GM21447 (cell line): ENCODE data around the gene ADD1.

Experiments used
- ATAC-seq: cut with Tn5 transposase; IDR thresholded peaks from one replicate; pipeline ENCODE4 v1.9.1; 2021; ENCODE audit not compliant: unreplicated experiment

Gene ADD1

DNA sequence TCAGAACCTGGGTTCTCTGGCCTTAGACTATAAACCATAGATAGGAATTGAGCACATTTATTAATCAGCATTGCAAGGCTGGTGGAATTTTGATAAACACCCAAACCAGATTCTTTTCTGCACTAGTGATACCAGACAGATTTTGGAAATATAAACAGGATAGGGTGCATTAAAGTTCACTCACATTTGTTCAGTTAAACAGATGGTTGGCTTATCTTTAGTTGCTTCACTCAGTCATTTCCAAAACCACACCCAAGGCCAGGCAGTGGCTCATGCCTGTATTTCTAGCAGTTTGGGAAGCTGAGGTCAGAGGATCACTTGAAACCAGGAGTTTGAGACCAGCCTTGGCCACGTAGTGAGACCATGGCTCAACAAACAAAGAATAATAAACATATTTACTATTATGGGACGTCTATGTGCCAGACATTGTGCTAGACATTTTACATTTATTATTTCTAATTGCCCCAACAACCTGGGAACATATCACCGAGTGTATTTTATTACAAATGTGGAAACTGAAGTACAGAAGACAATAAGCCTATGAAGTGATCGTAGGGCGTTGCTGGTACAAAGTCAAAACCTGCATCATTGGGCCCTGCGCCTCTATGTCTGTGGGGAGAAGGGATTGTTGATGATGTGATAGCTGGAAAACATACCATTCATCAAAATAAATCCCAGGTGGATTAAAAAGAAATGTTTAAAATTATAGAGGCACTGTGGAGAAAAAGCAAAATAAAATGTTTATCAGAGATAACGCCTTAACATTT is 15.0 kb downstream of the ADD1 start:
- ATAC-seq: no peak

DNA sequence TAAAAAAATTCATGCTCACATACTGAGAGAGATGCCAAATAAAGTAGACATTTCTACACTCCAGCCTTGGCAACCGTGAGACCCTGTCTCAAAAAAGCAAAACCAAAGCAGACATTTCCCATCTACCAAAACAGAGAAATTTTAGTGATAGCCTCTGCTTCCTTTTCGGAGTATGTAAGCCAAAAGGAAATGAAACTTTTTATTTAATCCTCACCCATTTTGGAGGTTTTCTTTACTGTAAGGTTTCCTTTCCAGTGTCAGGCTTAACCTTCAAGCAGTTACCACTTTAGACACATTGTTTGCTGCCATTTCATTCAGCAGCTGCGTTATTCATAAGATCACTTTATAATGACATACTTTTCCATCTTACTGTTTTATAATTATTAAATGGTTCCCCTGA is 15.9 kb downstream of the ADD1 start:
- ATAC-seq: no peak

DNA sequence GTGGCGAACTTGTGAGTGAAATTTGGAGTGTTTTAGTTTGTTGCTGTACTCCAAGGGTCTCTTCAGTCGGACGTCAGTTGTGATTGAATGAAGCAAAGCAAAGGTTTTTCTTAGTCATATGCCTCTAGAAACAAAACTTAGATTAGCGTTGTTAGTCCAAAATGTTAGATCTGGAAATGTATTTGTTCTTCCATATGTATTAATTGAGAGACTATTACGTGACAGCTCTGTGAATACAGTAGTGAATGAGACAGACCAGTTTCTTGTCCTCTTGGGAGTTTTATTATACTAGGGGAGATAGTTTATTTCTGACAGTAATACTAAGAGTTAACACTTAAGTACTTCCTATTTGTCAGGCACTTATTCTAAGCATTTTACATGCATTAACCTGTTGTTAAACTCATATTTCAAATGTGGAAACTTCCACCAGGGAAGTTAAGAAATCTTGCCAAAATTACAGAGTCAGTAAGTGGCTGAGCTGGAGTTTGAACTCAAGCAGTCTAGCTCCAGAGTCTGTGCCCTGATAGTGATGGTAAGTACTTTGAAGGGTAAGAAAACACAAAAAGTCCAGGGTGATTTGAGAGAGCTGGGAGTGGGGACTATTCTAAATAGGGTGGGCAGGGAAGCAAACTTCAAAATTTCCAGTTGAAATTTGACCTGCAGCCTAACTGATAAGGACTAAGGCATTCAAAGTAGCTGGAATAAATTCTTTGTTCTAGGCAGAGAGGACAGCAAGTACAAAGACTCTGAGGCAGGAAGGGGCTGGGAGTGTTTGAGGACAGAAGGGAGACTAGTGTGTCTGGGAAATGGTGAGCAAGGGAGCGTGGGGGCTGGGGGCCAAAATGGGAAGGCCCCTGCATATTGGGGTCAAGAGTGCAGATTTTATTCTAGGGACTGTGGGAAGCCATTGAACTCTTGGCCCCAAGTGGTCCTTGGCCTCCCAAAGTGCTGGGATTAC is 17.0 kb downstream of the ADD1 start:
- no peak for ATAC-seq

DNA sequence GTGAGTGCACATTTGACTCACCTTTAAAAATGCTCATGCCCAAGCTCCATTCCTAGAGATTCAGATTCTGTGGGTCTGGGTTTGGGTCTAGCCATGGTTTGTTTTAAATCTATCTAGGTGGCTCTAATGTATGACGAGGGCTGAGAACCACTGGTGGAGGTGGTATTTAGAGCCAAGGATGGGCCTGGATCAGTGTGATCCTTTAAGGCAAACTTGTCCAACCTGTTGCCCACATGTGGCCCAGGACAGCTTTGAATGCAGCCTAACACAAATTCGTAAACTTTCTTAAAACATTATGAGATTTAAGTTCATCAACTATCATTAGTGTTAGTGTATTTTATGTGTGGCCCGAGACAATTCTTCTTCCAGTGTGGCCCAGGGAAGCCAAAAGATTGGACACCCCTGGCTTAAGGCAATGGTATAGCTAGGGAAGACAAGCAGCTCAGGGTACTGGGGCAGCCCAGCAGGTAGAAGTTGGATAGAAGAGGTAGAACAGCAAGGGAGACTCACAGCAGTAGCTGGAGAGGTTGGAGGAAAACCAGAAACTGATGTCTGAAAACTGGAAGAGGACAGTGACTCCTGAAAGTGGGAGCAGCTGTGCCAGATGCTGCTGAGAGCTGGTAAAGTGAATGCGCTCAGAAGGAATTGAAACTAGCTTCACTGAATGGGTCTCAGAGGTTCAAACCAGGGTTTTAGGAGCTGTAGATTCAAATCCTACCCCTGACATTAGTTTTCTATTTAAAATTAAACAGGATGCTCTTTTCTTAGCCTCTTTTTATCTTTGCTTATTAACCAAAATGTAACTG is 18.2 kb downstream of the ADD1 start:
- ATAC-seq: no peak

DNA sequence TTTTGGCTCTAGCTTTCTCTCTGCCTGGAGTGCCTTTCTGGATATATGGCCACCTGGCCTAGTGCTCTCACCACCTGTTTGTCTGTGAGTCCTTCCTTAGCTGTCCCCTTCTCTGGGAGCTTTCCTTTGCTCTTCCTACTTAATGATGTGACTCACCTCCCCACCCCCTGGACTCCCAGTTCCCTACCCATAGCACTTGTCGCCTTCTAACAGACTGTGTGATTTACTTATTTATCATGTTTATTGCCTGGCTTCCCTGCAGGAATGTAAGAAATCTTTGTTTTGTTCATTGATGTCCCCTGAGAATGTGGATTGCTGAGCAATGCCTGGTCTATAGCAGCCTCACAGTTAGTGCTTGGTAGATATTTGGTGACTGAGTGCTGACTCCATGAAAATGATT is 18.9 kb downstream of the ADD1 start:
- no peak for ATAC-seq

DNA sequence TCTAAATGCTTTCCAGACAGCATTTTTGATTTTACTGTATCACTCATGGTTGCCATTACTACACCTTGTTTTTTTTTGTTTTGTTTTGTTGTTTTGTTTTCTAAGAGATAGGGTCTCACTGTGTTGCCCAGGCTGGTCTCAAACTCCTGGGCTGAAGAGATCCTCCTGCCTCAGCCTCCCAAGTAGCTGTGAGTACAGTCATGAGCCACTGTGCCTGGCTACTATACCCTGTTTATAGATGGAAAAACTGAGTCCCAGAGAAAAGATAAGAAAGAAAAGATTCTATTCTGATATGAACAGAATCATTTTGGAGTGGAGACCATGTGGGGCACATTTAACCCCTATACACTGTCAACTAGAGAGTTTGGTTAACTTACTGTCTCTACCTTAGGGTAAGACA is 20.0 kb downstream of the ADD1 start:
- no peak for ATAC-seq

DNA sequence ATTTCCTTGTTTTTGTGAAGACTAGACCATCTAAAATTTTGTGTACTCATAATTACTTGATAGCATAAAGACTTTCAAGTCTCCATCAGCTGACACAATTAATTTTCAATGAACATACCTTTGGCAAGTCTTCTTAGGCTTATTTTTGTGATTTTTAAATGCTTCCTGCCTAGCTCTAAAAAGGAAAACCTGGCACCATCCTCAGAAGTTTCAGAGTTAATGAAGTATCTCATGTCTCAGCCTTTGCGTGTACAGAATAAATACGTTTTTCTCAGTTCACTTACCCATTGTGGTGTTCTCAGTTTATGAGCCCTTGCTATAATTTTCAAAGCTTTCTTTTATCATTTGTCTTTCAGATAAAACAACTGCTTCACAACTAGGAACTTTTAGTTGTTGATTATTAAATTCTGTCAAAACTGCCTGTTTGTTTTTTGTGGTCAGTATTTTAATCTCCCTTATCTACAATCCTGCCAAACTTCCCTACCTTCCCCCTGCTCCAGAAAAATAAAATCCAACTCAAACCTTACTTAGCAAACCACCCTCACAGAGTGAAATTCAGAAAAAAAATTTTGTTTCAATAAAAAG is 21.6 kb downstream of the ADD1 start:
- ATAC-seq: no peak

DNA sequence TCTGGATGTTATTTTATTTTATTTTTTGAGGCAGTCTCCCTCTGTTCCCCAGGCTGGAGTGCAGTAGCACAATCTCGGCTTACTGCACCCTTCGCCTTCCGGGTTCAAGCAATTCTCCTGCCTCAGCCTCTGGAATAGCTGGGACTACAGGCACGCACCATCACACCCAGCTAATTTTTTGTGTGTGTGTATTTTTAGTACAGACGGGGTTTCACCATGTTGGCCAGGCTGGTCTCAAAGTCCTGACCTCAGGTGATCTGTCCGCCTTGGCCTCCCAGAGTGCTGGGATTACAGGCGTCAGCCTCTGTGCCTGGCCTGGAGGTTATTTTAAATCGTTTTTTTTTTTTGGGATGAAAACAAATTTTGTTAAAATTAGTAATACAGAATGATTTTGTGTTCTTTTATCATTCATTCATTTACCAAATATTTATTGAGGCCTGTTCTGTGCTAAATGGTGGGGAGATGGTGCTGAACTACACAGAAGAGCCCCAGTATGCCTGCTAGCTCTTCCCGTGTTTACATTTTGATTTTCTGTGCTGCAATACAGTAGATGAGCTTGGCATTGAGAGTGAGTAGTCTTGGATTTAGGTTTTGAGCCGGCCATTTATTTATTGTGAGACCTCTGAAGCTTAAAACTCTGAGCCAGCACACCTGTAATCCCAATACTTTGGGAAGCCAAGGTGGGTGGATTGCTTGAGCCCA is 22.7 kb downstream of the ADD1 start:
- no peak for ATAC-seq

DNA sequence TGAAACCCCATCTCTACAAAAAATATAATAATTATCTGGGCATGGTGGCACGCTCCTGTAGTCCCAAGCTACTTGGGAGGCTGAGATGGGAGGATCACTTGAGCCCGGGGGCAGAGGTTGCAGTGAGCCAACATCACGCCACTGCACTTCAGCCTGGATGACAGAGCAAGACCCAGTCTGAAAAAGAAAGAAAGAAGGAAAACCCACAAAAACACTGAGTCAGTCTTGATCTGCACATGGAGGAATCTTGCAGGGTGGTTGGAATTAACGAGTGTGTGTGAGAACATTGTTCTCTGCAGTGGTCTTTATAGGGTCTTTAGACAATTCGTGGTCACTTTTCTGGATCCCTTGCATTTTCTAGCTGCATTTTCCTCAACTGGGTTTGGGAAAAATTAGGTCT is 23.2 kb downstream of the ADD1 start:
- ATAC-seq: no peak

DNA sequence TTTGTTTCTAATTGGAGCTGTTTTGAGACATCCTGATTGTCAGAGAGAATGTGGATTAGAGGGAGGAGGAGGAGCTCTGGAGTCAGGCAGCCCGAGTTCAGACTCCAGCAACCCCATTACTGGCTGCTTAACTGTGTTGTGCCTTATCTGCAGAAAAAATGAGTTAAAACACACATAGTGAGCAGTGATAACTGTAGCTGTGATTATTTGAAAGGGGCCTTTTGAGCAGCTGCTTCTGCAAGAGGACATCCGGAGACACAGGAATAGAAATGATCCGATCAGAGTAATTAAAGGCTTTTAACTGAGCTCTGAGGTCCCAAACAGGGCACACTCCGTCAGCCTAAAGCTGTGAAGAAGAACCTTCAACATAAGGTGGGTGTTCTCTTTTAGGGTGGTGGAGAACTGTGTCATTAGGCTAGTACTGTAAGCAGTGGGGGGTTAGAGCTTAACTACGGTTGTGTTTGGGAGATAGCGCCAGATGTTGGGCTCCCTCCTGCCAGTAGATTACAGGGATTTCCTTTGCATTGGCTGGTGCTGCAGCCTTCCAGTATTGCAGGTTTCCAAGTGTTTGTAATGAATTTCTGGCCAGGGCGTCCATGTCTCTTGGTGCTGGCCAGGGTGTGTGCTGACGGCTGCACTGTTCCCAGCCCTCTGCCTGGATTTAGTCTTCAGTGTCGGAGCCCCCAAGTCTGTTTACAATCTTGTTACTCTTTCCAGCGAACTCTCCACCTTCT is 24.3 kb downstream of the ADD1 start:
- ATAC-seq: no peak

DNA sequence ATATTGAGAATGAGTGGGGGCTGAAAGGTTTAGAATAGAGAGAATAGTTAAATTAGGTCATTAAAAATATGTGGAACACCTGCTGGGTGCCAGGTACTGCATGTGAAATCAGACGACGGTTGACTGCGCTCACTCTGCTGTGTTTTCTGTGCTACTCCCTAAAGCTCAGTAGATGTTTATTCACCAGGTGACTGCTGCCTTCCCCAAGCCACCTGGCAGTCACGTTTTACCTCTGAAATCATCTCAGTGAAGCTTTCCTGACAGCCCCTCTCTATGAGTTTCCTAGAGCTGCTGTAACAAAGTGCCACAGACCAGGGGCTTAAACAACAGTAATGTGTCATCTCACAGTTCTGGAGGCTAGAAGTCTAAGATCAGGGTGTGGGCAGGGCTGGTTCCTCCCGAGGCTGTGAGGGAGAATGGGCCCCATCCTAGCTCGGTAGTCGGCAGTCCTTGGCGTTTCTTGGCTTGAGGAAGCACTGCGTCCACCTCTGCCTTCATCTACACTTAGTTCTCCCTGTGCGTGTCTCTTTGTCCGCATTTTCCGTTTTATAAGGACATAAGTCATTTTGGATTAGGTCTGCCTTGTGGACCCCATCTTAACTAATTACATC is 25.3 kb downstream of the ADD1 start:
- ATAC-seq: no peak

DNA sequence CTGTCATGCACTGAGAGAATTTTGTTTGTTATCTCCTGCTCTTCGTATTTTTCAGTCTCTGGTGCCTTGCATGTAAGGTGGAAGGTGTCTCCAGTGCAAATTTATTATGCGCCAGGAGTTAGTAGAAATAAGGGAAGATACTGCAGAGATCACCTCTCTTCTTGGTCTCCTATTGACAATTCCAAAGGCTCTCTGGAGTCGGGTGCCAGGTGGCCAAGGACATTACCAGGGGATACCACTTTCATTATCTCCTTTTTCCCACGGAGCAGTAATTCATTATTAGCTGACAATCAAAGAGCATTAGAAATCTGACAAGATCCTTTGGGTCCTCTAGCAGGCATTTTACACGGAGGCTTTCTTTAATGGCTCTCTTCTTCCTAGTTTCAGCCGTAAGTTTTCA is 26.0 kb downstream of the ADD1 start:
- no peak for ATAC-seq

DNA sequence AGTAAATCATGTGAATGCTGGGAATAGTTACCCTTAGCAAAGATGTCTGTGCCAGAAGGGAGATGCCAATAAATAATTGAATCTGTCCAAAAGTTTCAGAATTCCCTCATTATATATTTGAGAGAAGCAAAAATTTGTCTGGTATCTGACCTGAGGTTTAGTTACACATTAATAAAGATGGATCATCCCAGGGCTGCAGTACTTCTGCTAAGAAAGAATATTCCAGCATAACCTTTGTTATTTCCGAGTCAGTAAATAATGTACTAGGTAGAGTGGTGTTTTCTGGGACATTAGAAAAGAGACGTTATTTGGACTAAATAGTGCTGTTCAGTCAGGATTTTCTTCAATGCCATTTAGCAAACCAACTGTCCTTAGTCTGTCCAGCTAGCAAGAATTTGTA is 26.4 kb downstream of the ADD1 start:
- ATAC-seq: no peak

DNA sequence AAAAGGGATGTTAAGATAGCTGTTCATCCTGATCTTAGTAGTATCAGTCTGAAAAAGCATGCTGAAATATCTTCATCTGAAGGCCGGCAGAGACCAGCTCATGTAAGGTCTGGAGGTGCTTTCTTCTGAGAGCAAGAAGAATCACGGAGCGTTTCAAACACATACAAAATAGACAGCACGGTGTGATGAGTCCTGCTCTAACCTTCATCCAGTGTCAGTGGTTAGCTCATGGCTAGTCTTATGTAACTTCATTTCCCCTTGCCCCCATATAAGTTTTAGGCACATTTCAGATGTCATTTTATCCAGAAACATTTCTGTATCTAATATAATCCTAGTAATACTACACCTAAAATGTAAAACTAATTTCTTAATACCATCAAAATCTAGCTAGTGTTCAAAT is 27.8 kb downstream of the ADD1 start:
- no peak for ATAC-seq

DNA sequence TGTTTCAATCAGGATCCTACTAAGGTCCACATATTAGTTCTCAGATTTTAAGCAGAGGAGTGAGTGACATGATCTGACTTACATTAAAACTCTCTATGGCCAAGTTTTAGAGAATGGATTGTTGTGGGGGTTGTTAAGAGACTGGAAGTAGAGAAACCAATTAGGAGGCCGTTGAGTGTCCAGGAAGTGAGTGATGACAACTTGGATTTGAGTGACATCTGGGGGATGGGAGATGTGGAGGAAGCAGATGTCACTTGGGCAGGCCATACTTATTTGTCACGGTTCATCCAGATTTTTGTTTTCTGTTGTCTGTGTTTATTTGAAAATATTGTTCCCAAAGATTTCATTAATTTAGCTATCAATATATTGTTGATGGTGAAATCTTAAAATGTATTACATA is 28.3 kb downstream of the ADD1 start:
- ATAC-seq: no peak

DNA sequence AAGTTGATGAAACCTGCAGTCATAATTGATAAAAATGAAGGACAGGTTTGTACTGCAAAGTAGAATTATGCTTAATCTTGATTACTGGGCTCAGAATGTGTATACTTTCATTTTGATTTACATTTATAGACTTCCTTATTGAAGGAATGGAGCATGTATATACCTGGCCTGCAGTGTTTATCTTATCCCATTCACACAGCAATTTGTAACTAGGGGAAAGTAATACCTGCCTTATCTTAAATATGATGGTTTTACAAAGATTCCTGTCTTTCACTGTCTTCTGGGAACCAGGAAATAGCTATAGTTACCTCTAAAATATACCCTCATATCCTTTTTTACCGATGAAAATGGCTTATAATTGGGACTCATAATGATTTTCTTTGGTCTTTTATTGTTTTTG is 29.7 kb downstream of the ADD1 start:
- no peak for ATAC-seq

DNA sequence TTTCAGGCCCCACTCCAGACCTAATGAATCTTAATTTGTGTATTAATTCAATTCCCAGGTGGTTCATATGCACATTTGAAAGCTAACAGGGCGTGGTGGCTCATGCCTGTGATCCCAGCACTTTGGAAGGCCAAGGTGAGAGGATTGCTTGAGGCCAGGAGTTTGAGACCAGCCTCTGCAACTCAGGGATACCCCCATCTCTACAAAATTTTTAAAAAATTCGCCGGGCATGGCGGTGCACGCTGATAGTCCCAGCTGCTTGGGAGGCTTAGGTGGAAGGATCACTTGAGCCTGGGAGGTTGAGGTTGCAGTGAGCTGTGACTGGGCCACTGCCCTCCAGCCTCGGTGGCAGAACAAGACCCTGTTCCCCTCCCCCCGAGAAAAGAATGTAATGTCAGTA is 31.2 kb downstream of the ADD1 start:
- ATAC-seq: no peak

DNA sequence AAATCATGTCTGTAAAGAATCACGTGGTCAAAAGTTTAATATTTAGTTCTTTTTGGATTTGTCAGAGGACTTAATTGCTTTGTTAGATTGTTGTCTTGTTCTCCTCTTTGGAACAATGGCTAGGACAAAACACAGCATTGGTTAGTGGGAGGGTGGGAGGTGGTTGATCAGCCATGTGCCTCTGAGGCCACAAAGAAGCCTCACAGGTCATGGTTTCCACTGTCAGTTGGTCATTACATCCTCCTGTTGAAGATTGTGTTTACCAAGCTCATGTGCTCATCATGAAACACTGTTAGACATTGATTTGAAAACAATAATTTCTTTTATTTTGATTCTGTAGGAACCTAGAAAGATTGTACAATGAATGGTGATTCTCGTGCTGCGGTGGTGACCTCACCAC is 31.9 kb downstream of the ADD1 start:
- no peak for ATAC-seq

DNA sequence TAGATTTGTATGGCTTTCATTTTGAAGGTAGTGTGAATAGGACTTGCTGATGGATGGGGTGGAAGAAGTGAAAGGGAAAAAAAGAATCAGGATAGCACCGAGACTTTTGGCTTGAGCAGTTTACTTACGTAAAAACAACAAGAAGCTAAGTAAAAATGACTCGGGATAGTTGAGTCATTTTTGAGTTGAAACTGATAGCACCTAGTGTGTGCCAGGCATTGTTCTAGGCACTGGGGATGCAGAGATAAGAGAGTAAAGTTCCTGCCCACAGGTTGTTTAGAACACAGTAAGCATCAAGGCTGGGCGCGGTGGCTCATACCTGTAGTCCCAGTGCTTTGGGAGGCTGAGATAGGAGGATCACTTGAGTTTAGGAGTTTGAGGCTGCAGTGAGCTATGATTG is 34.7 kb downstream of the ADD1 start:
- no peak for ATAC-seq
